ENCODE data around the gene TMPRSS11F.
"Not testable (repeated sequence)": the region's sequence is repeated elsewhere in the genome, so short reads cannot be mapped to it uniquely, and the experiment has no call there.

TMPRSS11F gene

GRCh38 chr4:68129793-68130192, at the start of gene TMPRSS11F:
Gene TMPRSS11F (minus strand): TSS chr4:68129869. CDS start chr4:68129820, 49 bp downstream.
- DNase-seq = no peak

DNA sequence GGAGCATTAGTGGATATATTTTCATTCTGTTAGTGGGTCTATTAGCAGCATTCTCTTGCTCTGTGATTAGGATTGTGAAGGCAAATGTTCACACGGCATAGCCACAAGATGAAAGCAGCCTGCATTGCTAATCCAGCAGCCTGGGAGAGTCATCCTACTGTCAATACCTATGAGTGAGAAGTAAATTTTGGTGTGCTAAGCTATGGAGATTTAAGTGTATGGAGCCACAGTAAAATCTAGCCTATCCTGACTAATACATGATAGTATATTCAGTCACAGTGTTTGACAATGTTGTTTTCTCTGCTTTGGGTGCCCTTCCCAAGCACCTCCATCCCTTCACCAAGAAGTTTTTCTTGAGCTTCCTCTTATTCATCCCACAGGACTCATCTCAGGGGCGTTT, 47.2 kb upstream of the TMPRSS11F start:
- no peak for DNase-seq

GRCh38 chr4:68176500-68176899, 46.8 kb upstream of the TMPRSS11F start:
- no peak for DNase-seq

DNA sequence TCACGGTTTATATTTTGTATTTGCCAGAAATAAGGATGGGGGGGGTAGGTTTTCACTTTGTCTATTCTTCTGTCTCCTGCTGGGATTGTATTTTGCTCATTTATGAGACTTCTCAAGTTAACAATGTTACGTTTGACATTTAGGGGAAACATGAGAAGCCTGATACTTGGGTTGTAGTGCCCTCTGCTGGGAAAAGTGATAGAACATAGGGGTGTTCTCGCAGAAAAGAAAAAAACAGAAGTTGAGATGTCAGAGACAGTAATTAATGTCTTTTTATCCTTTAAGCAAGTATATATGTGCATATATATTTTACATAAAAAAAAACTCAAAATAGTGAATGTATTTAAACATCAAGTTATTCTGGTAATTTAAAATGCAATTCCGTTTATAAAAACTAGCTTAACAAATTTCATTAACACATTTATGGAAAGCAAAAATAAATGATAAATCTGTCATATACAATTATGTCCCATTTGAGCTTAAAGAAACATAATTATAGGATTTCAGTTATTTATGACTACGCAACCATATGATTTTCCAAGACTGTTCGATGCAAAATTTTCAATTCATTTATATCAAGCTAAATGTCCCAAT, 46.0 kb upstream of the TMPRSS11F start:
- DNase-seq = peak; percentile 30

GRCh38 chr4:68174389-68174788, 44.7 kb upstream of the TMPRSS11F start:
- not testable (repeated sequence) for DNase-seq

DNA sequence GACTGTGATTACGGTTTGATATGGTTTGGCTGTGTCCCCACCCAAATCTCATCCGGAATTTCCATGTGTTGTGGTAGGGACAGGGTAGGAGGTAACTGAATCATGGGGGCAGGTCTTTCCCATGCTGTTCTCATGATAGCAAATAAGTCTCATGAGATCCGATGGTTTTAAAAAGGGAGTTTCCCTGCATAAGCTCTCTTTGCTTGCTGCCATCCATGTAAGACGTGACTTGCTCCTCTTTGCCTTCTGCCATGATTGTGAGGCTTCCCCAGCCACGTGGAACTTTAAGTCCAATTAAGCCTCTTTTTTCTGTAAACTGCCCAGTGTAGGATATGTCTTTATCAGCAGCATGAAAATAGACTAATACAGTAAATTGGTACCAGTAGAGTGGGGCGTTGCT, 42.5 kb upstream of the TMPRSS11F start:
- not testable (repeated sequence) for DNase-seq

GRCh38 chr4:68167706-68168105, 38.0 kb upstream of the TMPRSS11F start:
- DNase-seq = no peak

DNA sequence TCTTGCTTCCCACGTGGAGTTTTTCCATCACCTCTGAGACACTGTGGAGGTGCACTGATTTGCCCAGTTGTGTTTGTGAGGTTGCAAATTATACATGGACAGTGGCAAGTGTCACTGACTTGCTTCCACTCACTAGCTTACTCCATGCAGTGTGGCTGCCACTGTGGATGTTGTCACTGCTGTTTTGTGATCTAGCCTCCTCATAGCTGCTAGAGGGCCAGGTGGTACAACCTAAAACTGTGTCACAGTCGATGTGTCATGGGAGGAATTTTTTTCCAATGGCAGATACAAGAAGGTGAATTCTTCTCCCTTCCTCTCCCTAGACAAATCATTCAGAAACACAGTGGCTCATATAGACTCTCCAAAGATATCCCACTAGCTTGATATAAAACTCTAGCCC, 37.5 kb upstream of the TMPRSS11F start:
- DNase-seq = no peak

- DNase-seq = no peak
Measured at GRCh38 chr4:68163754-68164153, 34.1 kb upstream of the TMPRSS11F start.

DNA sequence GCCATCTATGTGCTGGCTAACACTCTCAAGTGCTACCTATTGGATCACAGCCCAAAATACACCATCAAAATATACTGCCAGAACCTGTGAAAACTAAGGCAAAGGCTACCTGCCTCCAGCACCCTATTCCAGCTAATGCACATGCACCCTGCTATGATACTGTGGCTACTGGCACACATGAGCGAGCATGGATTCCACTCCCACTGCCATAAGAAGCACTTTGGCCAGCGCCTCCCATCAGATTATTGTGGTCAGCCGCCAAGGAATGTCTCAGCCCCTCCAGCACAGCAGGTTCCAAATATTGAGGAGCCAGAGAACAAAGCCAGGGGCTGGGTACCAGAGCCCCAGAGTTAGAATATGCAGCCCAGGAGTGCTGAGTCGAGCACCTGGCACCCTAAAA, 32.5 kb upstream of the TMPRSS11F start:
- DNase-seq = no peak

GRCh38 chr4:68152411-68152810, 22.7 kb upstream of the TMPRSS11F start:
- DNase-seq = no peak

GRCh38 chr4:68148800-68149685, 19.4 kb upstream of the TMPRSS11F start:
- DNase-seq = no peak

DNA sequence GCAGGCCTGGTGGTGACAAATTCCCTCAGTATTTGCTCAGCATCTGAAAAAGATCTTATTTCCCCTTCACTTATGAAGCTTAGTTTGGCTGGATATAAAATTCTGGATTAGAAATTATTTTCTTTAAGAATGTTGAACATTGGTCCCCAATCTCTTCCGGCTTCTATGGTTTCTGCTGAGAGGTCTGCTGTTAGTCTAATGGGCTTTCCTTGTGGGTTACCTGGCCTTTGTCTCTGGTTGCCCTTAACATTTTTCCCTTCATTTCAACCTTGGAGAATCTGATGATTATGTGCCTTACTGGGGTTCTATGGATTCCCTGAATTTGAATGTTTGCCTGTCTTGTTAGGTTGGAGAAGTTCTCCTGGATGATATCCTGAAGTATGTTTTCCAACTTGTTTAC, 17.4 kb upstream of the TMPRSS11F start:
- no peak for DNase-seq

GRCh38 chr4:68145261-68145660, 15.6 kb upstream of the TMPRSS11F start:
- DNase-seq = no peak

GRCh38 chr4:68141852-68142251, 12.2 kb upstream of the TMPRSS11F start:
- no peak for DNase-seq

DNA sequence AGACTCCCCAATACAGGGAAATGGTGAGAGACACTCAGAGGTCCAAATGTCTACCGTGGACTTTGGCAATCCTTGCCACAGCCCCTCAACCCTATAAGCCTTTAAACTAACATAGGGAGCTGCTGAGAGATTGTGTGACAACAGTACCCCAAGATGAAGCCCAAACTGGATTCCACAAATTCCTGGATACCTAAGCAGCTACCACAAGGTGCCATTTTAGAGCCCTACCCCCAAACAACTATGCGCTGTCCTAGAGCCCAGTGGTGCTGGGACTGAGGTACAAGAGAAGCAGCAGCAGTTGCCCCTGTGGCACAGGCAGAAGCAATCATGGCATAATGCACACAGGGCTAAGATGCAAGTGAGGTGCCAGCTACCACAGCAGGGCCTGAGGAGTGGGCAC, 2.7 kb upstream of the TMPRSS11F start:
- DNase-seq = no peak

- DNase-seq = no peak
Measured at GRCh38 chr4:68124262-68124661, 5.4 kb downstream of the TMPRSS11F start.

- DNase-seq = no peak
Measured at GRCh38 chr4:68123525-68123924, 6.1 kb downstream of the TMPRSS11F start.

DNA sequence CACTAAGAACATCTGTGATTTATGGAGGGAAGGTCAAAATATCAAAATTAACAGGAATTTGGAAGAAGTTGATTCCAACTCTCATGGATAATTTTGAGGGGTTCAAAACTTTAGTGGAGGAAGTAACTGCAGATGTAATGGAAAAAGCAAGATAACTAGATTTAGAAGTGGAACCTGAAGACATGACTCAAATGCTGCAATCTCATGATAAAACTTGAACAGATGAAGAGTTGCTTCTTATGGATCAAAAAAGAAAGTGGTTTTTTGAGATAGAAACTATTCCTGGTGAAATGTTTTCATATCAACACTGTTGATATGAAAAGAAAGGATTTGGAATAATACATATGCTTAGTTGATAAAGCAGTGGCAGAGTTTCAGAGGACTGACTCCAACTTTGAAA, 9.7 kb downstream of the TMPRSS11F start:
- DNase-seq = no peak

DNA sequence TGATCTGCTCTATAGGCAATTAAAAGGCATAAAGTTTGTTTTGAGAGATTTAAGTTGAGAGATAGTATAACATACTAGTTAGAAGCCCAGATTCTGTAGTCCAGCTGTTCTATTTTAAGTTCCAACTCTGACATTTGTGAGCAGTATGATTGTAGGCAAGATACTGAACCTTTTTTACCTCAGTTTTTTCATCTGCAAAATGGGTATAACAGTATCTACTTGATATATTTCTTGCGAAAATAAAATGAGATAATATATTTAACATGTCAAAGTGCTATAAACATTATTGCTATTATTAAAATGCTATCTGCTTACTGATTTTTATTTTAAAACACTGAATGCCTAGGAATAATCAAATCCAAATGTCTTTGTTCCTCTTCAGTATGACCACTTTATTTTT, 19.2 kb downstream of the TMPRSS11F start:
- no peak for DNase-seq

DNA sequence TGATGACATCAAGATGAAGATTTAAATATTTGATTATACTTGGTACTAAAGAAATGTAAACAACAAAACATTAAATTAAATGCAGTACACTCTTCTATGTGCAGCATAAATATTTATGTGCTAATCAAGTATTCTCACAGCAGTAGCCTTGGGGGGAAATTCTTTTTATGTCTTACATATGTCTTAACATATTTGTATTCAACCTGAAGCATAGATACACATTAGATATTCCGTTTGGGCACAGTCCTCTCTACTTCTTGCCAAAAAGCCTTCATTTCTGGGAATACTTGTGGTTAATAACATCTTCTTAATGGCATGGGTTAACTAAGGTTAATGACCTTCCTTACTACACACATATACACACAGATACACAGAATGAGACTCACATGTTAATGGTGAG, 19.8 kb downstream of the TMPRSS11F start:
- no peak for DNase-seq

- no peak for DNase-seq
Measured at GRCh38 chr4:68082758-68083157, 46.9 kb downstream of the TMPRSS11F start.

- no peak for DNase-seq
Measured at GRCh38 chr4:68079928-68080327, 49.7 kb downstream of the TMPRSS11F start.

DNA sequence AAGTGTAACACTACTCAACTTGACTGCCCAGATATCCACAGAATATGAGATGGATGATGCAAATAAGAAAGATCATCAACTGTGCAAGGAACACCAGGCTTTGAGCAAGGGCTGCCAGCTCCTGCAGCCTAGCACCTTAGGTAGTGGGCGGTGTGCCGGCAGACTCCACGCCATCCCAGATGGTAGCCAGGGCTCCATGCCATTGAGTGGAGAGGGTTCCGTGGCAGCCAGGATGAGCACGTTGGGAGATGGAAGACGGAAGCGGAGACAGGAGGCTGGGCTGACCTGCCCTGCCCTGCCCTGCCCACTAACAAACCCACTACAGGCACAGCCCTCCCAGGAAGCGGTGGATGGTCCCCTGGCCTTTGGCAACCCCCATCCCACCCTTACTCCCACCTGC, 51.9 kb downstream of the TMPRSS11F start:
- DNase-seq = no peak

DNA sequence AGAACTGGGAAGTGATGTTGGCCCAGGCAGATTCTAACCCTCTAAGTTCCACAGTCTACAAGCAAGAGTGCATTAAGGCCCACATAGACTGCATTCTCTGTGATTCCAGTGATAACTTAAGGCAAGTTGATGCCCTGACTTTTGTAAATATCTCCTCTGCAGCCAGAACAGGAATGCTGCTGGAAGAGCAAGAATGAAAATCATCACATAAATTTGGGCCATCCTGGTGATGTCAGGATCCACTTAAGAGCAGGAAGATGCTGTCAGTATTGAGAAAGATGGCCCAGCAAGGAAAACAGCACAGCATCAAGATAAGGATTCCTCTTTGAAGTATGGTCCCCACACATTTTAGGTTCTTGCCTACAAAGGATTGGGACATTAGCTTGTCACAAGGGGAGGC, 52.4 kb downstream of the TMPRSS11F start:
- no peak for DNase-seq
